ENCODE data around the gene LEFTY1.
A peak's percentile ranks its signal among the peaks of the same experiment; 100 is the strongest.

Gene LEFTY1

GRCh38 chr1:225909477-225909876, 20.5 kb upstream of the LEFTY1 start:
- H3K36me3 ChIP-seq (replicated peaks in 1 of 2; ENCODE audit: control insufficient read depth in 2 of 2, insufficient read depth in 2 of 2, low read length in 2 of 2): peaks cover 3 to 5% of the 10 kb centered on the region in 2 donors
- no peak overlapping the region for H2BK5ac ChIP-seq (ENCODE audit: low read length)
- H3K9me3 ChIP-seq (replicated peaks in 1 of 2; ENCODE audit: control insufficient read depth in 2 of 2, insufficient read depth in 1 of 2, low read depth in 1 of 2, low read length in 2 of 2): no peaks in the 10 kb centered on the region
- H2AK5ac ChIP-seq (ENCODE audit: low read depth, low read length): no peak overlapping the region
- DNase-seq (ENCODE audit: low spot score): no peak
- H3K18ac ChIP-seq (ENCODE audit: low read length): no peak overlapping the region
- H2BK120ac ChIP-seq (ENCODE audit: low read depth, low read length): no peak overlapping the region
- no peak overlapping the region for H3K9ac ChIP-seq (ENCODE audit: low read depth, low read length, poor library complexity)
- no peak overlapping the region for H3K4ac ChIP-seq (ENCODE audit: low read length)
- H3K27ac ChIP-seq (replicated peaks; ENCODE audit: low read length): no peak overlapping the region
- no peak overlapping the region for H3K14ac ChIP-seq (ENCODE audit: low read length)
- H3K4me3 ChIP-seq (ENCODE audit: low read length in 2 of 2): no peak overlapping the region
- no peak overlapping the region for H2BK15ac ChIP-seq (ENCODE audit: low read length)
- no peak overlapping the region for H3K4me2 ChIP-seq (ENCODE audit: insufficient read depth, low read length, poor library complexity, severe bottlenecking)
- no peak overlapping the region for H4K91ac ChIP-seq (ENCODE audit: low read depth, low read length, poor library complexity)
- WGBS, 2 donors (ENCODE audit: extremely low coverage in 2 of 2, insufficient read length in 2 of 2, insufficient replicate concordance in 1 of 2): no CpG with 5 or more reads among the region's 1 CpG
- H3K27me3 ChIP-seq (ENCODE audit: control insufficient read depth in 3 of 3, insufficient read depth in 3 of 3, low read depth in 1 of 3, low read length in 3 of 3): peaks cover 0 to 2% (median 0%) of the 10 kb centered on the region in 3 experiments
- H4K8ac ChIP-seq (ENCODE audit: low read depth, low read length): no peak overlapping the region
- no peak overlapping the region for H2BK12ac ChIP-seq (ENCODE audit: low read length)
- no peak overlapping the region for H2AFZ ChIP-seq (ENCODE audit: low read length)
- H3K79me1 ChIP-seq (ENCODE audit: low read depth, low read length): no peaks in the 10 kb centered on the region
- peaks cover 0 to 1% of the 10 kb centered on the region in 2 donors for H3K4me1 ChIP-seq (ENCODE audit: control insufficient read depth in 2 of 2, insufficient read depth in 1 of 2, low read depth in 1 of 2, low read length in 2 of 2)
- no peak overlapping the region for H3K23ac ChIP-seq (ENCODE audit: low read depth, low read length, poor library complexity)

- no peaks in the 10 kb centered on the region for H3K4me1 ChIP-seq (ENCODE audit: control insufficient read depth in 2 of 2, insufficient read depth in 1 of 2, low read depth in 1 of 2, low read length in 2 of 2)
- no peak overlapping the region for H3K4me3 ChIP-seq (ENCODE audit: low read length in 2 of 2)
- H2BK12ac ChIP-seq (ENCODE audit: low read length): no peak overlapping the region
- H3K79me1 ChIP-seq (ENCODE audit: low read depth, low read length): no peaks in the 10 kb centered on the region
- no peak for DNase-seq (ENCODE audit: low spot score)
- peaks cover 0 to 4% of the 10 kb centered on the region in 2 donors for H3K36me3 ChIP-seq (replicated peaks in 1 of 2; ENCODE audit: control insufficient read depth in 2 of 2, insufficient read depth in 2 of 2, low read length in 2 of 2)
- no peak overlapping the region for H3K9ac ChIP-seq (ENCODE audit: low read depth, low read length, poor library complexity)
- H3K27ac ChIP-seq (replicated peaks; ENCODE audit: low read length): no peak overlapping the region
- H3K23ac ChIP-seq (ENCODE audit: low read depth, low read length, poor library complexity): no peak overlapping the region
- H3K4me2 ChIP-seq (ENCODE audit: insufficient read depth, low read length, poor library complexity, severe bottlenecking): no peak overlapping the region
- H3K9me3 ChIP-seq (replicated peaks in 1 of 2; ENCODE audit: control insufficient read depth in 2 of 2, insufficient read depth in 1 of 2, low read depth in 1 of 2, low read length in 2 of 2): no peaks in the 10 kb centered on the region
- peaks cover 0 to 2% (median 0%) of the 10 kb centered on the region in 3 experiments for H3K27me3 ChIP-seq (ENCODE audit: control insufficient read depth in 3 of 3, insufficient read depth in 3 of 3, low read depth in 1 of 3, low read length in 3 of 3)
- H2AK5ac ChIP-seq (ENCODE audit: low read depth, low read length): no peak overlapping the region
- no peak overlapping the region for H3K14ac ChIP-seq (ENCODE audit: low read length)
- H4K8ac ChIP-seq (ENCODE audit: low read depth, low read length): no peak overlapping the region
- H4K91ac ChIP-seq (ENCODE audit: low read depth, low read length, poor library complexity): no peak overlapping the region
- H3K4ac ChIP-seq (ENCODE audit: low read length): no peak overlapping the region
- no peak overlapping the region for H2BK120ac ChIP-seq (ENCODE audit: low read depth, low read length)
- H3K18ac ChIP-seq (ENCODE audit: low read length): no peak overlapping the region
- no peak overlapping the region for H2BK5ac ChIP-seq (ENCODE audit: low read length)
- no peak overlapping the region for H2BK15ac ChIP-seq (ENCODE audit: low read length)
- H2AFZ ChIP-seq (ENCODE audit: low read length): no peak overlapping the region
- WGBS, 2 donors (ENCODE audit: extremely low coverage in 2 of 2, insufficient read length in 2 of 2, insufficient replicate concordance in 1 of 2): no CpG with 5 or more reads among the region's 2 CpGs
Measured at GRCh38 chr1:225908773-225909172, 19.8 kb upstream of the LEFTY1 start.

GRCh38 chr1:225908013-225908640, 19.2 kb upstream of the LEFTY1 start:
- Histone ChIP-seq H3K4me3 (ENCODE audit: low read length in 2 of 2) (no peak overlapping the region), H3K27ac (replicated peaks; ENCODE audit: low read length) (no peak overlapping the region), H3K14ac (ENCODE audit: low read length) (no peak overlapping the region), H2AK5ac (ENCODE audit: low read depth, low read length) (no peak overlapping the region), H3K4ac (ENCODE audit: low read length) (no peak overlapping the region), H3K23ac (ENCODE audit: low read depth, low read length, poor library complexity) (no peak overlapping the region), H3K4me2 (ENCODE audit: insufficient read depth, low read length, poor library complexity, severe bottlenecking) (no peak overlapping the region), H2BK15ac (ENCODE audit: low read length) (no peak overlapping the region), H3K9me3 (replicated peaks in 1 of 2; ENCODE audit: control insufficient read depth in 2 of 2, insufficient read depth in 1 of 2, low read depth in 1 of 2, low read length in 2 of 2) (no peaks in the 10 kb centered on the region), H2BK5ac (ENCODE audit: low read length) (no peak overlapping the region), H2BK120ac (ENCODE audit: low read depth, low read length) (no peak overlapping the region), H4K91ac (ENCODE audit: low read depth, low read length, poor library complexity) (no peak overlapping the region), H3K79me1 (ENCODE audit: low read depth, low read length) (no peaks in the 10 kb centered on the region), H2AFZ (ENCODE audit: low read length) (no peak overlapping the region), H3K4me1 (ENCODE audit: control insufficient read depth in 2 of 2, insufficient read depth in 1 of 2, low read depth in 1 of 2, low read length in 2 of 2) (no peaks in the 10 kb centered on the region), H4K8ac (ENCODE audit: low read depth, low read length) (no peak overlapping the region), H2BK12ac (ENCODE audit: low read length) (no peak overlapping the region), H3K27me3 (ENCODE audit: control insufficient read depth in 3 of 3, insufficient read depth in 3 of 3, low read depth in 1 of 3, low read length in 3 of 3) (peaks cover 0 to 2% (median 0%) of the 10 kb centered on the region in 3 experiments), H3K9ac (ENCODE audit: low read depth, low read length, poor library complexity) (no peak overlapping the region), H3K36me3 (replicated peaks in 1 of 2; ENCODE audit: control insufficient read depth in 2 of 2, insufficient read depth in 2 of 2, low read length in 2 of 2) (no peaks in the 10 kb centered on the region), H3K18ac (ENCODE audit: low read length) (no peak overlapping the region)
- no peak for DNase-seq (ENCODE audit: low spot score)
- no CpG with 5 or more reads among the region's 5 CpGs for WGBS, 2 donors (ENCODE audit: extremely low coverage in 2 of 2, insufficient read length in 2 of 2, insufficient replicate concordance in 1 of 2)

- Histone ChIP-seq H2AK5ac (ENCODE audit: low read depth, low read length) (no peak overlapping the region), H3K9me3 (replicated peaks in 1 of 2; ENCODE audit: control insufficient read depth in 2 of 2, insufficient read depth in 1 of 2, low read depth in 1 of 2, low read length in 2 of 2) (no peaks in the 10 kb centered on the region), H3K79me1 (ENCODE audit: low read depth, low read length) (no peaks in the 10 kb centered on the region), H3K4me3 (ENCODE audit: low read length in 2 of 2) (no peak overlapping the region), H3K27me3 (ENCODE audit: control insufficient read depth in 3 of 3, insufficient read depth in 3 of 3, low read depth in 1 of 3, low read length in 3 of 3) (peaks cover 0 to 2% (median 0%) of the 10 kb centered on the region in 3 experiments), H3K23ac (ENCODE audit: low read depth, low read length, poor library complexity) (no peak overlapping the region), H3K14ac (ENCODE audit: low read length) (peak overlapping the region; percentile 60), H3K9ac (ENCODE audit: low read depth, low read length, poor library complexity) (peak overlapping the region; percentile 13), H4K8ac (ENCODE audit: low read depth, low read length) (no peak overlapping the region), H2AFZ (ENCODE audit: low read length) (no peak overlapping the region), H2BK120ac (ENCODE audit: low read depth, low read length) (peak overlapping the region; percentile 4), H2BK15ac (ENCODE audit: low read length) (peak overlapping the region; percentile 38), H3K4me2 (ENCODE audit: insufficient read depth, low read length, poor library complexity, severe bottlenecking) (no peak overlapping the region), H2BK5ac (ENCODE audit: low read length) (no peak overlapping the region), H2BK12ac (ENCODE audit: low read length) (no peak overlapping the region), H3K27ac (replicated peaks; ENCODE audit: low read length) (no peak overlapping the region), H3K4me1 (ENCODE audit: control insufficient read depth in 2 of 2, insufficient read depth in 1 of 2, low read depth in 1 of 2, low read length in 2 of 2) (no peaks in the 10 kb centered on the region), H4K91ac (ENCODE audit: low read depth, low read length, poor library complexity) (no peak overlapping the region), H3K18ac (ENCODE audit: low read length) (peak overlapping the region; percentile 23), H3K36me3 (replicated peaks in 1 of 2; ENCODE audit: control insufficient read depth in 2 of 2, insufficient read depth in 2 of 2, low read length in 2 of 2) (no peaks in the 10 kb centered on the region), H3K4ac (ENCODE audit: low read length) (no peak overlapping the region)
- no peak for DNase-seq (ENCODE audit: low spot score)
- no CpG with 5 or more reads among the region's 7 CpGs for WGBS, 2 donors (ENCODE audit: extremely low coverage in 2 of 2, insufficient read length in 2 of 2, insufficient replicate concordance in 1 of 2)
Measured at GRCh38 chr1:225907341-225907740, 18.4 kb upstream of the LEFTY1 start.

Data from neuronal stem cell (in vitro differentiated cells).